K562 (cell line): ENCODE results near the gene GIGYF2. TPM values are rescaled to one million over a fixed set of nuclear protein-coding genes. Genes with fewer than 3 reads are reported as not detected.

Experiments used
- ATAC-seq: fragments of 200-7000 bp; cut with Tn5 transposase; 3 replicates; pipeline ENCODE4 v1.9.1; 2020; ENCODE audit warnings: moderate library complexity
- BruUV-seq: library from RNA; stranded (reverse); fragments of 400-500 nt; replicated peaks from 2 replicates; lab custom pipeline; 2021; lab: Mats Ljungman, UMichigan
- CTCF ChIA-PET: fragments of 300-600 bp; formaldehyde crosslinking; extraction: SDS; loops from one replicate; lab custom pipeline; 2021; ENCODE audit warnings: low intra/inter-chr PET ratio; lab: Yijun Ruan, JAX
- POLR2A ChIA-PET: fragments of 300-600, 350-650 bp; sonication (Branson Sonifier 250); formaldehyde crosslinking; extraction: SDS; loops from one replicate; lab custom pipeline; 2021; ENCODE audit warnings: antibody characterized with exemption, inconsistent platforms; lab: Yijun Ruan, JAX
- DNase-seq, 4 experiments: peaks; one replicate each; pipeline versions ENCODE4 v3.0.0 to v3.0.0-alpha.2; 2011 to 2018; ENCODE audit warnings: low spot score in 3 of 4, mixed read lengths in 3 of 4; ENCODE audit errors: extremely low read depth in 1 of 4
- FAIRE-seq: peaks from 2 replicates; lab custom pipeline; 2011; peaks lifted over from hg19 to GRCh38; lab: Jason Lieb, UNC
- H2AFZ ChIP-seq: 2 replicates; pipeline ENCODE4 v1.6.0; 2011; ENCODE audit warnings: low read depth, low read length, control low read depth, inconsistent platforms
- H3K27ac ChIP-seq: fragments of 200-600 bp; 3 replicates; pipeline ENCODE4 v1.8.0; 2011; ENCODE audit warnings: low read depth, mild to moderate bottlenecking, control low read depth, inconsistent platforms, low read length, moderate library complexity, mixed read lengths; ENCODE audit errors: extremely low read depth
- H3K27me3 ChIP-seq, 2 experiments: fragments of 300-600 bp in 1 of 2; 2 replicates in 1 of 2; 3 replicates in 1 of 2; pipeline versions ENCODE4 v1.6.0 to v1.8.0; 2011; ENCODE audit warnings: inconsistent platforms in 2 of 2, low read length in 2 of 2, mild to moderate bottlenecking in 1 of 2, mixed read lengths in 1 of 2, moderate library complexity in 1 of 2; ENCODE audit not compliant: control insufficient read depth in 2 of 2, insufficient read depth in 2 of 2
- H3K36me3 ChIP-seq: fragments of 300-600 bp; 3 replicates; pipeline ENCODE4 v1.8.0; 2011; ENCODE audit warnings: mild to moderate bottlenecking, low read length, inconsistent platforms; ENCODE audit not compliant: control insufficient read depth, insufficient read depth
- H3K4me1 ChIP-seq, 2 experiments: fragments of 200-600 bp in 1 of 2; replicated peaks in 1 of 2; 2 replicates in 1 of 2; 3 replicates in 1 of 2; pipeline versions ENCODE4 v1.5.1 to v1.8.0; 2011; ENCODE audit warnings: inconsistent platforms in 2 of 2, low read length in 2 of 2, mild to moderate bottlenecking in 1 of 2, mixed read lengths in 1 of 2, moderate library complexity in 1 of 2; ENCODE audit not compliant: control insufficient read depth in 2 of 2, insufficient read depth in 2 of 2
- H3K4me2 ChIP-seq: 2 replicates; pipeline ENCODE4 v1.6.1; 2011; ENCODE audit warnings: low read length, control low read depth, inconsistent platforms, mixed read lengths; ENCODE audit not compliant: insufficient read depth
- H3K4me3 ChIP-seq: fragments of 200-600 bp; sonication (generic), shearing (Covaris generic); 2 replicates; pipeline ENCODE4 v1.5.1; 2016; ENCODE audit warnings: control low read depth, inconsistent platforms
- H3K79me2 ChIP-seq: fragments of 200-600 bp; 3 replicates; pipeline ENCODE4 v1.8.0; 2011; ENCODE audit warnings: low read length, inconsistent platforms; ENCODE audit not compliant: control insufficient read depth, insufficient read depth
- H3K9ac ChIP-seq, 2 experiments: 2 replicates each; pipeline versions ENCODE4 v1.6.0 to v1.6.1; 2011; ENCODE audit warnings: low read depth in 2 of 2, low read length in 2 of 2, control low read depth in 1 of 2, inconsistent platforms in 1 of 2, mild to moderate bottlenecking in 1 of 2, mixed read lengths in 1 of 2; ENCODE audit not compliant: insufficient read depth in 1 of 2
- H3K9me1 ChIP-seq: one replicate; pipeline ENCODE4 v1.6.0; 2011; ENCODE audit warnings: inconsistent platforms, mild to moderate bottlenecking, low read length, moderate library complexity; ENCODE audit not compliant: control insufficient read depth, insufficient read depth
- H3K9me3 ChIP-seq: replicated peaks from 2 replicates; pipeline ENCODE4 v1.5.1; 2011; ENCODE audit warnings: low read depth, low read length, inconsistent platforms; ENCODE audit not compliant: control insufficient read depth, insufficient read depth
- H4K20me1 ChIP-seq: replicated peaks from 2 replicates; pipeline ENCODE4 v1.6.1; 2011; ENCODE audit warnings: low read length, inconsistent platforms, mixed read lengths; ENCODE audit not compliant: control insufficient read depth, insufficient read depth
- COPS2 ChIP-seq: fragments of 450-650 bp; conservative IDR thresholded peaks from 2 replicates; pipeline ENCODE4 v1.6.1; 2016; ENCODE audit warnings: mild to moderate bottlenecking, moderate library complexity
- ETS1 ChIP-seq: conservative IDR thresholded peaks from 2 replicates; pipeline ENCODE4 v1.6.1; 2011; ENCODE audit warnings: low read depth, mild to moderate bottlenecking, low read length; ENCODE audit not compliant: control insufficient read depth
- EWSR1 ChIP-seq: fragments of 450-650 bp; IDR thresholded peaks from 2 replicates; pipeline ENCODE4 v1.6.1; 2018; ENCODE audit warnings: borderline replicate concordance, mild to moderate bottlenecking, low read depth, moderate library complexity; ENCODE audit not compliant: partially characterized antibody
- NFIC ChIP-seq: fragments of 450-650 bp; IDR thresholded peaks from 2 replicates; pipeline ENCODE4 v1.6.1; 2017; ENCODE audit warnings: mild to moderate bottlenecking, inconsistent platforms
- PHB ChIP-seq: fragments of 250-450 bp; sonication (Bioruptor Pico); IDR thresholded peaks from 2 replicates; pipeline ENCODE4 v1.5.0; 2021
- ZBTB5 ChIP-seq: fragments of 450-650 bp; IDR thresholded peaks from 2 replicates; pipeline ENCODE4 v1.6.1; 2017; ENCODE audit warnings: antibody characterized with exemption
- ZNF586 ChIP-seq: fragments of 450-650 bp; formaldehyde crosslinking; conservative IDR thresholded peaks from 2 replicates; pipeline ENCODE4 v1.4.0; 2020; ENCODE audit warnings: mild to moderate bottlenecking, moderate library complexity
- ZNF830 ChIP-seq: fragments of 250-450 bp; sonication (Bioruptor Pico); IDR thresholded peaks from 2 replicates; pipeline ENCODE4 v1.5.0; 2021; ENCODE audit warnings: mild to moderate bottlenecking
- WGBS: fragments of 100-300 bp; shearing (Covaris generic); methylation state at CpG from one replicate; pipeline ENCODE4 v1.1.6; 2016; ENCODE audit warnings: low coverage, mixed read lengths; ENCODE audit not compliant: insufficient coverage; ENCODE audit errors: missing lambda C conversion rate; 5-methylcytosine and 5-hydroxymethylcytosine counted together
- in situ Hi-C: fragments of 300-500 bp; cut with MboI; formaldehyde crosslinking; loops from 4 replicates; pipeline ENCODE4 v1.15.0; 2018; ENCODE audit warnings: inconsistent platforms, mixed read lengths
- intact Hi-C: fragments of 100-400 bp; cut with micrococcal nuclease; formaldehyde crosslinking; loops from 2 replicates; pipeline ENCODE4 v1.14.2; 2022
- polyA plus RNA-seq, 8 experiments: library from polyadenylated mRNA; depleted of rRNA in 4 of 8; stranded (reverse) in 5 of 8; unstranded in 3 of 8; fragments of >200 nt; fragmentation: Nextera tagmentation in 2 of 8; fragmentation: Illumina TruSeq in 1 of 8; extraction: Ambion mirVana in 2 of 8; extraction: Trizol in 1 of 8; gene quantifications; 2 replicates each; pipeline versions ENCODE4 v1.2.1 to v1.2.3, GENCODE V29; 2011 to 2014; ENCODE audit warnings: inconsistent platforms in 1 of 8, missing spikeins in 1 of 8
- total RNA-seq, 7 experiments: library from RNA; depleted of rRNA in 6 of 7; stranded (reverse); fragments of >200 nt in 6 of 7; fragmentation: Illumina TruSeq in 2 of 7; extraction: Trizol in 2 of 7; gene quantifications; 2 replicates each; pipeline versions ENCODE4 v1.2.1 to v1.2.3, GENCODE V29; 2011 to 2021; ENCODE audit warnings: low replicate concordance in 1 of 7
- TF ChIP-seq, protein P1 (sequence below): fragments of 250-450 bp; sonication (Bioruptor Pico); IDR thresholded peaks from 2 replicates; pipeline ENCODE4 v1.5.1; 2021; ENCODE audit warnings: mild to moderate bottlenecking

GIGYF2 gene
- total and polyA plus RNA-seq, 9 of the 15 experiments (the other 6 are each of a cell fraction or from before 2014, with no cell fraction given), result 12.7 to 52.7 (median 34.9) TPM

DNA sequence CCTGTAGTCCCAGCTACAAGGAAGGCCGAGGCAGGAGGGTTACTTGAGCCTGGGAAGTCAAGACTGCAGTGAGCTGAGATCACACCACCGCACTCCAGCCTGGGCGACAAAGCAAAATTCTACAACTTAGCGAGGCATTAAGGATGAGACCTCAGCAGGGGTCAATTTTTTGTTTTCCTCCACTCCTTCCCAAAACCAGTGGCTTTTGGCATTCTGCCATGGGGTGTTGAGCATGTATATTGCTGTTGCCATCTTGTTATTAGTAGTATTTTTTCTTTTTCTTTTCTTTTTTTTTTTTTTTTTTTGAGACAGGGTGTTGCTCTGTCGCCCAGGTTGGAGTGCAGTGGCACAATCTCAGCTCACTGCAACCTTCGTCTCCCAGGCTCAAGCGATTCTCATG lies 8.9 kb upstream of the GIGYF2 start:
- Histone ChIP-seq H3K9me1 (no peaks in the 10 kb centered on the region), H2AFZ (no peak overlapping the region), H3K36me3 (no peaks in the 10 kb centered on the region), H3K4me1 (no peaks in the 10 kb centered on the region; a peak in 2 of 5 replicates), H3K27me3 (no peaks in the 10 kb centered on the region; a peak in 2 of 5 replicates), H3K4me3 (no peak overlapping the region), H3K27ac (no peak overlapping the region), H3K4me2 (no peak overlapping the region), H3K9me3 (no peaks in the 10 kb centered on the region), H4K20me1 (no peaks in the 10 kb centered on the region), H3K79me2 (no peaks in the 10 kb centered on the region), H3K9ac (no peak overlapping the region)
- ChIA-PET POLR2A (no interaction called here), CTCF (no interaction called here)
- intact Hi-C loops, result no loop called here
- ATAC-seq (no peak), DNase-seq (no peak), FAIRE-seq (no peak)
- 39% methylated on average over 6 of the region's 7 CpGs for WGBS
- TF ChIP-seq NFIC (peak; percentile 64; the same call in 1 of the 2 replicates), ZNF830 (CRISPR knock-in tag) (no peak), PHB (CRISPR knock-in tag) (no peak)
- no TSS peak for BruUV-seq
- in situ Hi-C loops, result no loop called here

DNA sequence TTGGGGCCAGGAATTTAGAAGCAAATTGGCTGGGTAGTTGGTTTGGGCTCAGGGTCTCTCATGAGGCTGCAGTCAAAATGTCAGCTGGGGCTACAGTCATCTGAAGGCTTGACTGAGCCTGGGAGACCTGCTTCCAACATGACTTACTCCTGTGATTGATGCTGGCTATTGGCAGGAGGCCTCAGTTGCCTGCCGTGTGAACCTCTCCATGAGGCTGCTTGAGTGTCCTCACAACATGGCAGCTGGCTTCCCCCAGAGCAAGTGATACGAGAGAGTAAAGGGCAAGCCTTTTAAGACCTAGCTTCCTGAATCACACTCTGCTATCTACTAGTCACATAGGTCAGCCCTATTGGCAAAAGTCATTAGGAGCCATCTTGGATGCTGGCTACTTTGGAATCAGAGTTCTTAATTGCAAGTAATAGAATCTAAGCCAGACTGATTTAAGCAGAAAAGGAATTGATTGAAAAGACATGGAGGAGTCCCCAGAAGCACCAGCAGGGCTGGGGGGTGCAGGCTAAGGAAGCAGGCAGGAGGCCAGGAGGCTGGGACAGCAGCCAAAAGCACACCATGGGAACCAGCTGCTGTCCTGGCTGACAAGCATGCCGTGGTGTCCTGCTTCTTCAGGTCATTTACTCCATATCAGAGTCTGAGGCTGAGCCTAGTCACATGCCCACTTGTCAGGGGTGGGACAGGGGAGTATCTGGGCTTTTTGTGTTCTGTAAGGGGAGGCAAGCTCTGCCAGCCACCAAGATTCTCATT lies 7.8 kb upstream of the GIGYF2 start:
- intact Hi-C loops, result no loop called here
- WGBS, result 0% methylated on average over 2 of the region's 3 CpGs
- Histone ChIP-seq H3K27ac (no peak overlapping the region), H4K20me1 (no peaks in the 10 kb centered on the region), H3K9me1 (no peaks in the 10 kb centered on the region), H3K27me3 (no peaks in the 10 kb centered on the region; a peak in 2 of 5 replicates), H3K4me3 (no peak overlapping the region), H2AFZ (no peak overlapping the region), H3K36me3 (no peaks in the 10 kb centered on the region), H3K79me2 (no peaks in the 10 kb centered on the region), H3K4me1 (no peaks in the 10 kb centered on the region; a peak in 2 of 5 replicates), H3K9ac (peak overlapping the region in 1 of 2 experiments; percentile 45; a peak in 1 of 4 replicates), H3K4me2 (no peak overlapping the region), H3K9me3 (no peaks in the 10 kb centered on the region)
- ChIA-PET POLR2A (no interaction called here), CTCF (no interaction called here)
- BruUV-seq, result no TSS peak
- ATAC-seq, result peak; percentile 41; the same call in 2 of the 3 replicates
- DNase-seq, result peak in 1 of 4 experiments; percentile 11
- no peak for FAIRE-seq
- in situ Hi-C loops, result no loop called here
- TF ChIP-seq, protein P1, sequence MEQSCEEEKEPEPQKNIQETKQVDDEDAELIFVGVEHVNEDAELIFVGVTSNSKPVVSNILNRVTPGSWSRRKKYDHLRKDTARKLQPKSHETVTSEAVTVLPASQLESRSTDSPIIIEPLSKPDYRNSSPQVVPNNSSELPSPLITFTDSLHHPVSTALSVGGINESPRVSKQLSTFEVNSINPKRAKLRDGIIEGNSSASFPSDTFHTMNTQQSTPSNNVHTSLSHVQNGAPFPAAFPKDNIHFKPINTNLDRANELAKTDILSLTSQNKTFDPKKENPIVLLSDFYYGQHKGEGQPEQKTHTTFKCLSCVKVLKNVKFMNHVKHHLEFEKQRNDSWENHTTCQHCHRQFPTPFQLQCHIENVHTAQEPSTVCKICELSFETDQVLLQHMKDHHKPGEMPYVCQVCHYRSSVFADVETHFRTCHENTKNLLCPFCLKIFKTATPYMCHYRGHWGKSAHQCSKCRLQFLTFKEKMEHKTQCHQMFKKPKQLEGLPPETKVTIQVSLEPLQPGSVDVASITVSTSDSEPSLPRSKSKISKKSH (CRISPR knock-in tag), result no peak
- no peak for TF ChIP-seq ZNF586 (CRISPR knock-in tag)
- no peak for TF ChIP-seq COPS2
- TF ChIP-seq EWSR1, result no peak
- no peak for TF ChIP-seq ZBTB5
- no peak for TF ChIP-seq ETS1
